ENCODE data around the gene ADAMTSL4.

DNA sequence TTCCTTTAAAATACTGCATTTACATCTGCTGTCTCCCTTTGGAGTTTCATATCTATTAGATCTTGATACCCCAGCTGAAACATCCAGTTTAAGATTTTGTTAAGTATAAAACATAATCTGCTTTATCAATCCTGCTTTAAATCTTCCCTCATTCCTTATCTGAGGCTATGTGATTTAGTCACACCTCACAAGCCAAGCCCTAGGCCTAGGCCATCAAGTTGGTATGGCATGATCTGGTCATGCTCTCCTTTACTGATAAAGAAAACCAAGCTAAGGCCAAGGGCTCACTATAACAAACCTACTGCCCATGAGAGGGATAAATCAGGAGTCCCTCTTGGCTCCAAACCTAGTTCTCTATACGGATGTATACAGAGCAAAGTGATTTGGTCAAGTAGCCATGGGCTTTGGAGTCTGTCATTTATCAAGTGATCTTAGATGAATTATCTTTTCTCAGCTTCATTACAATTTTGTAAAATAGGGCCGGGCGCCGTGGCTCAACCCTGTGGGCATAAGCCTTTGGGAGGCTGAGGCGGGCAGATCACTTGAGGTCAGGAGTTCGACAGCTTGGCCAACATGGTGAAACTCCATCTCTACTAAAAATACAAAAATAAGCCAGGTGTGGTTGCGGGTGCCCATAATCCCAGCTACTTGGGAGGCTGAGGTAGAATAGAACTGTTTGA, 57.4 kb downstream of the ADAMTSL4 start:
- TF ChIP-seq TCF4 (CRISPR knock-in tag; IDR thresholded peaks at IDR 0.05; ENCODE audit: borderline replicate concordance): no peak
- no peak for TF ChIP-seq ZFP30 (CRISPR knock-in tag; IDR thresholded peaks at IDR 0.05)
- TF ChIP-seq ZNF8 (CRISPR knock-in tag; IDR thresholded peaks at IDR 0.05): no peak
- TF ChIP-seq BACH2 (CRISPR knock-in tag; IDR thresholded peaks at IDR 0.05; ENCODE audit: borderline replicate concordance): no peak
- TF ChIP-seq PATZ1 (CRISPR knock-in tag; IDR thresholded peaks at IDR 0.05; ENCODE audit: borderline replicate concordance): no peak

All from SK-N-SH treated with all-trans-retinoic acid at 6 μM for 48 hours (cell line).